H7 (cell line): ENCODE data around the gene PYURF. TPM values are rescaled to one million over a fixed set of nuclear protein-coding genes. Genes with fewer than 3 reads are reported as not detected.
"Not testable (repeated sequence)": the region's sequence is repeated elsewhere in the genome, so short reads cannot be mapped to it uniquely, and the experiment has no call there.

Source experiments
- DNase-seq: peaks from one replicate; pipeline ENCODE4 v3.0.0; 2012
- H3K27me3 ChIP-seq: 2 replicates; pipeline ENCODE4 v1.6.0; 2011; ENCODE audit warnings: mild to moderate bottlenecking, low read length; ENCODE audit not compliant: control insufficient read depth, insufficient read depth
- H3K36me3 ChIP-seq: replicated peaks from 2 replicates; pipeline ENCODE4 v1.5.1; 2011; ENCODE audit warnings: low read length; ENCODE audit not compliant: control insufficient read depth, insufficient read depth
- H3K4me3 ChIP-seq: 2 replicates; pipeline ENCODE4 v1.5.1; 2011; ENCODE audit warnings: low read depth, mild to moderate bottlenecking, control low read depth, low read length, moderate library complexity; ENCODE audit not compliant: insufficient read depth
- total RNA-seq: library from RNA; depleted of rRNA; stranded (reverse); fragments of >200 nt; shearing (Covaris generic); gene quantifications from 2 replicates; pipeline ENCODE4 v1.2.3, GENCODE V29; 2014; rRNA removed

PYURF gene
- 67.6 and 69.3 TPM in 2 replicates for total RNA-seq

- peak; percentile 91 for DNase-seq
- Histone ChIP-seq H3K36me3 (peaks cover 5% of the 10 kb centered on the region), H3K4me3 (peak within 1 kb of the TSS; percentile 95), H3K27me3 (no peaks in the 10 kb centered on the region)
These were observed at the start of gene PYURF for GRCh38 chr4:88523325-88524129. Gene PYURF, minus strand, starts transcription at chr4:88523776. Its CDS starts 76 bp downstream, at chr4:88523700.

GRCh38 chr4:88570001-88570400, 46.4 kb upstream of the PYURF start:
- no peak for DNase-seq
- H3K27me3 ChIP-seq, result no peaks in the 10 kb centered on the region
- no peaks in the 10 kb centered on the region for H3K36me3 ChIP-seq
- no peak overlapping the region for H3K4me3 ChIP-seq

GRCh38 chr4:88567591-88567990, 44.0 kb upstream of the PYURF start:
- no peak for DNase-seq
- H3K36me3 ChIP-seq, result no peaks in the 10 kb centered on the region

GRCh38 chr4:88549815-88550214, 26.2 kb upstream of the PYURF start:
- Histone ChIP-seq H3K27me3 (no peaks in the 10 kb centered on the region), H3K36me3 (no peaks in the 10 kb centered on the region), H3K4me3 (no peak overlapping the region)
- DNase-seq, result no peak

More at GRCh38 chr4:88567591-88567990, 44.0 kb upstream of the PYURF start:
- Histone ChIP-seq H3K27me3 (no peaks in the 10 kb centered on the region), H3K4me3 (no peak overlapping the region)

- not testable (repeated sequence) for H3K27me3 ChIP-seq, H3K36me3 ChIP-seq, H3K4me3 ChIP-seq, DNase-seq
These were observed 15.9 kb upstream of the PYURF start for GRCh38 chr4:88539322-88540068.

- Histone ChIP-seq H3K36me3 (no peaks in the 10 kb centered on the region; the same call in 1 of the 2 replicates), H3K27me3 (no peaks in the 10 kb centered on the region), H3K4me3 (no peak overlapping the region)
- DNase-seq, result no peak
These were observed 14.1 kb upstream of the PYURF start for GRCh38 chr4:88537709-88538108.

GRCh38 chr4:88535090-88535755, 11.6 kb upstream of the PYURF start:
- Histone ChIP-seq H3K27me3 (no peaks in the 10 kb centered on the region), H3K36me3 (no peaks in the 10 kb centered on the region; the same call in 1 of the 2 replicates), H3K4me3 (no peak overlapping the region)
- DNase-seq, result no peak

- H3K4me3 ChIP-seq, result no peak overlapping the region
- H3K36me3 ChIP-seq, result no peaks in the 10 kb centered on the region; the same call in 1 of the 2 replicates
- no peak for DNase-seq
- no peaks in the 10 kb centered on the region for H3K27me3 ChIP-seq
These were observed 10.6 kb upstream of the PYURF start for GRCh38 chr4:88533937-88534750.

GRCh38 chr4:88533088-88533790, 9.7 kb upstream of the PYURF start:
- DNase-seq, result no peak
- Histone ChIP-seq H3K4me3 (peak overlapping the region; percentile 17; the same call in 1 of the 2 replicates), H3K27me3 (no peaks in the 10 kb centered on the region), H3K36me3 (no peaks in the 10 kb centered on the region; the same call in 1 of the 2 replicates)

- Histone ChIP-seq H3K36me3 (no peaks in the 10 kb centered on the region; the same call in 1 of the 2 replicates), H3K4me3 (no peak overlapping the region), H3K27me3 (no peaks in the 10 kb centered on the region)
- no peak for DNase-seq
These were observed 8.0 kb upstream of the PYURF start for GRCh38 chr4:88531549-88531948.

GRCh38 chr4:88528861-88529260, 5.3 kb upstream of the PYURF start:
- H3K27me3 ChIP-seq, result no peaks in the 10 kb centered on the region
- H3K4me3 ChIP-seq, result no peak overlapping the region
- DNase-seq, result no peak
- H3K36me3 ChIP-seq, result no peaks in the 10 kb centered on the region

GRCh38 chr4:88527787-88528186, 4.2 kb upstream of the PYURF start:
- Histone ChIP-seq H3K36me3 (no peaks in the 10 kb centered on the region), H3K4me3 (no peak overlapping the region), H3K27me3 (no peaks in the 10 kb centered on the region)
- no peak for DNase-seq

- DNase-seq, result no peak
- peaks cover 3% of the 10 kb centered on the region for H3K36me3 ChIP-seq
- no peaks in the 10 kb centered on the region for H3K27me3 ChIP-seq
- H3K4me3 ChIP-seq, result no peak overlapping the region
These were observed 2.7 kb upstream of the PYURF start for GRCh38 chr4:88526221-88526815.
